OCI-LY3 (cell line): ENCODE data around the gene PARS2.

Experiments
- H2AFZ ChIP-seq: fragments of 200-600, 300-600 bp; shearing (Covaris generic); 2 replicates; pipeline ENCODE4 v1.6.0; 2014; ENCODE audit warnings: antibody characterized with exemption, low read depth, low read length
- H3K27ac ChIP-seq: fragments of 200-600, 300-600 bp; sonication (generic); 2 replicates; pipeline ENCODE4 v1.5.1; 2014; ENCODE audit warnings: mild to moderate bottlenecking, low read length, moderate library complexity, mixed read lengths
- H3K27me3 ChIP-seq: fragments of 200-600, 300-600 bp; sonication (generic); 2 replicates; pipeline ENCODE4 v1.6.1; 2014; ENCODE audit warnings: low read depth, low read length, mixed read lengths
- H3K36me3 ChIP-seq: fragments of 200-600, 300-600 bp; sonication (generic); replicated peaks from 2 replicates; pipeline ENCODE3; 2014; ENCODE audit warnings: low read depth, low read length, mixed read lengths
- H3K4me1 ChIP-seq: fragments of 300-600, 200-600 bp; sonication (generic); 2 replicates; pipeline ENCODE4 v1.6.1; 2014; ENCODE audit warnings: low read length, mixed read lengths
- H3K4me2 ChIP-seq: fragments of 200-600, 300-600 bp; sonication (generic); 2 replicates; pipeline ENCODE4 v1.6.1; 2014; ENCODE audit warnings: low read length, mixed read lengths
- H3K4me3 ChIP-seq: fragments of 300-600, 200-600 bp; sonication (generic); 2 replicates; pipeline ENCODE4 v1.5.1; 2014; ENCODE audit warnings: antibody characterized with exemption, mild to moderate bottlenecking, low read length, moderate library complexity
- H3K79me2 ChIP-seq: fragments of 300-600, 200-600 bp; shearing (Covaris generic); 2 replicates; pipeline ENCODE4 v1.6.1; 2014; ENCODE audit warnings: mild to moderate bottlenecking, low read length, mixed read lengths
- H3K9ac ChIP-seq: fragments of 300-600, 200-600 bp; shearing (Covaris generic); 2 replicates; pipeline ENCODE4 v1.6.0; 2014; ENCODE audit warnings: mild to moderate bottlenecking, low read length, moderate library complexity
- H3K9me3 ChIP-seq: fragments of 200-600, 300-600 bp; shearing (Covaris generic); 2 replicates; pipeline ENCODE4 v1.6.1; 2014; ENCODE audit warnings: low read length, mixed read lengths; ENCODE audit not compliant: insufficient read depth
- H4K20me1 ChIP-seq: fragments of 200-600, 300-600 bp; sonication (generic); 2 replicates; pipeline ENCODE4 v1.6.1; 2016; ENCODE audit warnings: low read length, mixed read lengths; ENCODE audit not compliant: insufficient read depth
- EZH2phosphoT487 ChIP-seq: fragments of 200-600 bp; shearing (Covaris generic); IDR thresholded peaks from 2 replicates; pipeline ENCODE4 v1.6.1; 2018; ENCODE audit warnings: antibody characterized with exemption, mixed run types, low read depth
- TF ChIP-seq, protein P1 (sequence below): fragments of 200-600, 300-600 bp; sonication (generic); IDR thresholded peaks from 2 replicates; pipeline ENCODE4 v1.5.1; 2014; ENCODE audit warnings: antibody characterized with exemption, low read length, low read depth

Gene PARS2

DNA sequence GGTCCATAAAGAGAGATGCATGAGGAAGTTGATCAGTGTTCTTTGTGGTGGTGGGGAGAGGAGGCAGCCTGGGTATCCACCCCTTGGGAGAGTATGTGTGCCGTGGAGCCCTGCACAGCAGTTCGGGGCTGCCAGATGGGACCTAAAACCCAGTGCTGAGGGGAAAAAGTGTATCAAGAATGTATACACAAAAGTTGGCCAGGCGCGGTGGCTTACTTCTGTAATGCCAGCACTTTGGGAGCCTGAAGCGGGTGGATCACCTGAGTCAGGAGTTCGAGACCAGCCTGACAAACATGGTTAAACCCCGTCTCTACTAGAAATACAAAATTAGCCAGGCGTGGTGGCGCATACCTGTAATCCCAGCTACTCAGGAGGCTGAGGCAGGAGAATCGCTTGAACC, 52.8 kb downstream of the PARS2 start:
- Histone ChIP-seq H2AFZ (no peak overlapping the region), H3K79me2 (peaks cover 9% of the 10 kb centered on the region), H4K20me1 (no peaks in the 10 kb centered on the region), H3K27ac (no peak overlapping the region), H3K27me3 (no peaks in the 10 kb centered on the region), H3K9ac (no peak overlapping the region), H3K36me3 (no peaks in the 10 kb centered on the region), H3K4me2 (no peak overlapping the region), H3K4me1 (peaks cover 5% of the 10 kb centered on the region; the same call in 1 of the 2 replicates), H3K4me3 (no peak overlapping the region), H3K9me3 (no peaks in the 10 kb centered on the region)
- TF ChIP-seq, protein P1, sequence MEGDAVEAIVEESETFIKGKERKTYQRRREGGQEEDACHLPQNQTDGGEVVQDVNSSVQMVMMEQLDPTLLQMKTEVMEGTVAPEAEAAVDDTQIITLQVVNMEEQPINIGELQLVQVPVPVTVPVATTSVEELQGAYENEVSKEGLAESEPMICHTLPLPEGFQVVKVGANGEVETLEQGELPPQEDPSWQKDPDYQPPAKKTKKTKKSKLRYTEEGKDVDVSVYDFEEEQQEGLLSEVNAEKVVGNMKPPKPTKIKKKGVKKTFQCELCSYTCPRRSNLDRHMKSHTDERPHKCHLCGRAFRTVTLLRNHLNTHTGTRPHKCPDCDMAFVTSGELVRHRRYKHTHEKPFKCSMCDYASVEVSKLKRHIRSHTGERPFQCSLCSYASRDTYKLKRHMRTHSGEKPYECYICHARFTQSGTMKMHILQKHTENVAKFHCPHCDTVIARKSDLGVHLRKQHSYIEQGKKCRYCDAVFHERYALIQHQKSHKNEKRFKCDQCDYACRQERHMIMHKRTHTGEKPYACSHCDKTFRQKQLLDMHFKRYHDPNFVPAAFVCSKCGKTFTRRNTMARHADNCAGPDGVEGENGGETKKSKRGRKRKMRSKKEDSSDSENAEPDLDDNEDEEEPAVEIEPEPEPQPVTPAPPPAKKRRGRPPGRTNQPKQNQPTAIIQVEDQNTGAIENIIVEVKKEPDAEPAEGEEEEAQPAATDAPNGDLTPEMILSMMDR = no peak
- TF ChIP-seq EZH2phosphoT487 = no peak

DNA sequence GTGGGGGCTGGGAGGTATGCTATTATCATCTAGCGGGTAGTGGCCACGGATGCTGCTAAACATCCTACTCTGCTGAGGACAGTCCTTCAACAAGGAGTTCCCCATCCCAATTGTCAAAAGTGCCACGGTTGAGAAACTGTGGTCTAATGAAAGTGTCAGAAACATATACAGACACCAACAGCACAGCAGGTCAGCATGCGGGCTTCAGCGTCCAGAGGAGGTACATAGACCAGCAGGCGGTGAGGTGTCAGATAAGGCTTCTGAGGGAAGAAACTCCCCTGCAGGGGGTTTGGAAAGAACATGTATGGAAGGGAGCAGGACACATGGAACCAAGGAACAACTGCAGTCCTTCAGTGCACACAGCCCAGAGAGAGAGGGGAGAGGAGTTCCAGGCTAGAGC, 53.5 kb downstream of the PARS2 start:
- no peak overlapping the region for H3K4me3 ChIP-seq
- H3K27ac ChIP-seq = no peak overlapping the region
- peaks cover 2% of the 10 kb centered on the region for H3K79me2 ChIP-seq
- no peak overlapping the region for H3K9ac ChIP-seq
- H3K27me3 ChIP-seq = no peaks in the 10 kb centered on the region
- H3K4me1 ChIP-seq = 0 out of 2 replicates have a peak, but pooled peaks cover 3% of the 10 kb centered on the region
- H2AFZ ChIP-seq = no peak overlapping the region
- H4K20me1 ChIP-seq = no peaks in the 10 kb centered on the region
- TF ChIP-seq, protein P1 = no peak
- TF ChIP-seq EZH2phosphoT487 = no peak
- H3K36me3 ChIP-seq = no peaks in the 10 kb centered on the region
- H3K4me2 ChIP-seq = no peak overlapping the region
- H3K9me3 ChIP-seq = no peaks in the 10 kb centered on the region

DNA sequence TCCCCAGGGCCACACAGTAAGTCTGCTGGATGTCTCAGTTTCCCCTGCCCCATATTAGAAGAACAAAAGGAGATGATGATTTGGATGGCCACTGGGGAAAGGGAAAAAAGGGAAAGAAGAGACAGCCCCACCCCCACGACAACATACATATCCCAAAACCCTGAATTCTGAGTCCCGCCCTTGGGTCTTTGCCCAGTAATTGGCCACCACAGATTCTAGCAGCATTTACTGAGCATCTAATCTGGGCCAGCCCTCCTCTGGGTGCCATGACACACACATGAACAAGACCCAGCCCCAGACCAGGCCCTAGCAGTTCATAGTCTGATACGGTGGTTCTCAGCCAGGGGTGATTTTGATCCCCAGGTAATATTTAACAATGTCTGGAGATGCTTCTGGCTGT, 53.9 kb downstream of the PARS2 start:
- no peak overlapping the region for H3K9ac ChIP-seq
- no peak overlapping the region for H3K4me3 ChIP-seq
- no peak overlapping the region for H3K4me2 ChIP-seq
- H3K4me1 ChIP-seq = 0 out of 2 replicates have a peak, but pooled peaks cover 3% of the 10 kb centered on the region
- no peak for TF ChIP-seq EZH2phosphoT487
- TF ChIP-seq, protein P1 = no peak
- H3K27ac ChIP-seq = no peak overlapping the region
- no peaks in the 10 kb centered on the region for H3K9me3 ChIP-seq
- no peaks in the 10 kb centered on the region for H4K20me1 ChIP-seq
- H3K27me3 ChIP-seq = no peaks in the 10 kb centered on the region
- H3K36me3 ChIP-seq = no peaks in the 10 kb centered on the region
- no peaks in the 10 kb centered on the region for H3K79me2 ChIP-seq
- no peak overlapping the region for H2AFZ ChIP-seq

DNA sequence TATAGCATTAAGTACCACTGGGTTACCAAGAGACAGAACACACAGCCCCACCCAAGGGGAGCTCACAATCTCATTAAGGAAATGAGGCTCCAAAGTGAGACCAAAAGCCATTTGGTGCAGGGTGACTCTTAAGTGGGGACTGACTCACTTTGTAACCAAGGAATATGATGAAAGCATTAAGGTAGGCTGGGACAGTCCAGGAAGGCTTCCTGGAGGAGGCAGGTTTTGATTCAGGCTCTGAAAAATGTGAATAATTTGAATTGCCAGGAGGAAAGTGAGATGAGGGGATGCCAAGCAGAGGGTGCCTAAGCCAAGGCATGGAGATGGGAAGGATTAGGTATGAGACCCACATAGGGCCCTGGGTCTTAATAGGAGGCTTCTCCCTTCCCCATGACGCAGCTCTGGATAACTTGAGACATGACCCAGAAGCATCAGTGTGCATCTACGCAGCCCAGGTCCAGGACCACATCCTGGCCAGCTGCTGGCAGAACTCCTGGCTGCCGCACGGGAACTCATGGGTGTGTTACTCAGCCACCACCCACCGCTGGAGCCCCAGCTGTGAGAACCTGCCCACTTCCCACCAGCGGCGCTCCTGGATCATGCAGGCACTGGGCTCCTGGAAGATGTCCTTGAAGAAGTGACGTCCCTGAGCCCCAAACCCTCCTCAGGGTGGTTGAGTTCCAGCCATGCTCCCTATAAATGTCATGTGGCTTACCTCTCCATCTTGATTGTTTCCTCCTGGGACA, 54.6 kb downstream of the PARS2 start:
- no peaks in the 10 kb centered on the region for H3K27me3 ChIP-seq

More for the DNA sequence above, 54.6 kb downstream of the PARS2 start:
- H3K4me2 ChIP-seq = no peak overlapping the region
- H3K27ac ChIP-seq = no peak overlapping the region
- no peaks in the 10 kb centered on the region for H3K36me3 ChIP-seq
- no peak for TF ChIP-seq EZH2phosphoT487
- TF ChIP-seq, protein P1 = no peak
- H3K4me1 ChIP-seq = no peaks in the 10 kb centered on the region
- no peak overlapping the region for H3K4me3 ChIP-seq
- no peak overlapping the region for H3K9ac ChIP-seq
- no peaks in the 10 kb centered on the region for H3K79me2 ChIP-seq
- H4K20me1 ChIP-seq = no peaks in the 10 kb centered on the region
- no peak overlapping the region for H2AFZ ChIP-seq
- H3K9me3 ChIP-seq = no peaks in the 10 kb centered on the region
